ENCODE results near the gene LSM7. TPM values are rescaled to one million over a fixed set of nuclear protein-coding genes. Genes with fewer than 3 reads are reported as not detected.
"Not testable (repeated sequence)": the region's sequence is repeated elsewhere in the genome, so short reads cannot be mapped to it uniquely, and the experiment has no call there.

The LSM7 gene
- total and polyA plus RNA-seq, 7 donors: 51.5 to 427 (median 139) TPM

GRCh38 chr19:2287585-2288337 is 40.6 kb downstream of the LSM7 start:
- intact Hi-C loops (cut with DNase I): no loop called here
- Histone ChIP-seq H3K9me3 (no peaks in the 10 kb centered on the region), H3K36me3 (no peaks in the 10 kb centered on the region), H3K27ac (no peak overlapping the region), H3K4me1 (peaks cover 0 to 29% (median 28%) of the 10 kb centered on the region in 4 donors), H3K4me3 (no peak overlapping the region), H3K27me3 (peaks cover 30 to 50% (median 43%) of the 10 kb centered on the region in 3 donors)
- WGBS, 2 donors: 67 to 71% methylated on average over 13 of the region's 13 CpGs
- no peak for TF ChIP-seq POLR2AphosphoS5 (IDR thresholded peaks at IDR 0.05)
- TF ChIP-seq EP300 (IDR thresholded peaks at IDR 0.05): no peak
- no peak for TF ChIP-seq CTCF (IDR thresholded peaks at IDR 0.05)
- no peak for TF ChIP-seq POLR2A (IDR thresholded peaks at IDR 0.05)
- DNase-seq: no peak

DNA sequence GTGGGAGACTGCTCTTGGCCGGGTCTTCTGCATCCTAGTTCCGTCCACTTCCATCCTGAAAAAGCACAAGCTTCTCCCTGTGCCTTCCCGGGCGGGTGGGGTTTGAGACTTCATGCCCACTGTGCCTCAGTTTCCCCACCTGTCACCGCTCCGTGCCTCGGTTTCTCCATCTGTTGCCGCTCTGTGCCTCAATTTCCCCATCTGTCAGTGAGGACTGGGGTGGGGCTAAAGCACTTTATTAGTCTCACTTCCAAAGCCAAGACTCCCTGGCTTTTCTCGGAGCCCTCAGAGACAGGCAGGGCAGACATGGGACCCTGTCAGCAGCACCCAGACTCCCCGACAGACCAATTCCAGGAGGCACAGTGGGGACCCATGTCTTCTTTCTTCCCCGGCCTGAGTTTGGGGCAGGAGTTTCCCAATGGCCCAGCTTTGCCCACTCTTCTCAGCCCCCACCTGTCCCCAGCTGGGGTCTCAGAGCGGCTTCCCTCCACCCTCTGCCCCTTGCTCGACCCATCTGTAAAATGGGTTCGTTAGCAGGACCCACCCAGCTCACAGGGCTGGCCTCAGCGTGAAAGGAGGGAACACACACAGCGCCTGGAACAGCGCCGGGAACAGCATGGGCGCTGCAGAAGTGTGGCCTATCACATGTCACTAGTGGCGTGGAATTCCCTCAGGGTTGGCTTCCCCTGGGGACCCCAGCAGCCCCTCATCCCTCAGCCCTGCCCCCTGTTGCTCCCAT is 41.8 kb downstream of the LSM7 start:
- Histone ChIP-seq H3K27ac (no peak overlapping the region), H3K4me1 (peaks cover 0 to 36% (median 36%) of the 10 kb centered on the region in 4 donors), H3K4me3 (no peak overlapping the region), H3K27me3 (peaks cover 26 to 38% (median 32%) of the 10 kb centered on the region in 3 donors), H3K9me3 (no peaks in the 10 kb centered on the region), H3K36me3 (no peaks in the 10 kb centered on the region)
- no peak for TF ChIP-seq EP300 (IDR thresholded peaks at IDR 0.05)
- TF ChIP-seq POLR2AphosphoS5 (IDR thresholded peaks at IDR 0.05): no peak
- no peak for TF ChIP-seq POLR2A (IDR thresholded peaks at IDR 0.05)
- TF ChIP-seq CTCF (IDR thresholded peaks at IDR 0.05): no peak
- DNase-seq: no peak
- intact Hi-C loops (cut with DNase I): no loop called here
- 78 to 89% methylated on average over 20 of the region's 20 CpGs for WGBS, 2 donors

- TF ChIP-seq EP300 (IDR thresholded peaks at IDR 0.05): no peak
- TF ChIP-seq POLR2A (IDR thresholded peaks at IDR 0.05): no peak
- no peak for DNase-seq
- WGBS, 2 donors: 88 to 95% methylated on average over 8 of the region's 8 CpGs
- H3K27ac ChIP-seq: no peak overlapping the region
- H3K4me1 ChIP-seq: peaks cover 0 to 15% (median 12%) of the 10 kb centered on the region in 4 donors
- no peaks in the 10 kb centered on the region for H3K9me3 ChIP-seq
- no peak overlapping the region for H3K4me3 ChIP-seq
- H3K36me3 ChIP-seq: no peaks in the 10 kb centered on the region
- peaks cover 0 to 12% (median 6%) of the 10 kb centered on the region in 3 donors for H3K27me3 ChIP-seq
- intact Hi-C loops (cut with DNase I): no loop called here
Measured at GRCh38 chr19:2283835-2284507, 44.4 kb downstream of the LSM7 start.

- Histone ChIP-seq H3K9me3 (no peaks in the 10 kb centered on the region), H3K27ac (no peak overlapping the region), H3K4me3 (peak overlapping the region in 2 of 4 donors; percentile 39), H3K27me3 (peaks cover 0 to 5% (median 0%) of the 10 kb centered on the region in 3 donors), H3K36me3 (no peaks in the 10 kb centered on the region), H3K4me1 (peaks cover 0 to 15% (median 12%) of the 10 kb centered on the region in 4 donors)
- intact Hi-C loops (cut with DNase I): no loop called here
- 54 to 79% methylated on average over 11 of the region's 11 CpGs for WGBS, 2 donors
- no peak for TF ChIP-seq EP300 (IDR thresholded peaks at IDR 0.05)
- no peak for DNase-seq
Measured at GRCh38 chr19:2282862-2283237, 45.5 kb downstream of the LSM7 start.

DNA sequence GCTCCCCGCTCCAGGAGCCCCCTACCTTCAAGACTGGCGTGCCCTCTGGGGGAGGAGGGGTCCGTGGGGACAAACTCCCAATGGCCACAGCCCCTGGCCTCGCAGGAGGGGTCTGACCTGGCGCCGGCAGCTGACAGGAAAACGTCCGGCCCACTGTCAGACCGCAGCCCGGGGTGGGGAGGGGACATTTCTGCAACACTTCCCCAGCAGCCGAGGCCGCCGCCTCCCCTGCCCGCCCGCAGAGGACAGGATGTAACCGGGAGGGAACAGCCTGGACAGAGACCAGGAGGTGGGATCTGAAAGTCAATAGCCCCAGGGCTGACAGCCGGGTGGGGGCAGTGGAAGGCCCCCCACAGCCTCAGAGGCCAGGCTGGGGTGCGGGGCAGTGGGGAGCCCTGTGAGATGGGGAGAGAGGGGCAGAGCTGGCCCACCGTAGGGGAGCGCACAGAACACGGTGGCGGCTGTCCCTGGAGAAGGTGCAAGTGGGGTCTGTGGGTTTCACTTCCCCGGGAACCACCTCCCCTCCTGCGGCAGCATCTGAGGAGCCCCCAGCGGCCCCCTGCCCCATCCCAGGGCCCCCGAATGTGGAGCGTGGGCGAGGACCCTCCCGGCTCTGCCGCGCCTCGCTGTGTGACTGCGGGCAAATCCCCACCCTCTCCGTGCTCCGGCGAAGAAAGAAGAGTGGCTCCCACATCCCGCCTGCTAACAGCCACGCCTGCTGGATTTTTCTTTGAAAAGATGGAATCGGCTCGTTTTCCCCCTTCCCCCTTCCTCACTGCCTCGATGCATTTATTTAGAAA is 46.1 kb downstream of the LSM7 start, which contains the start of gene PEAK3:
Gene PEAK3 (minus strand): TSS at position 114 of the 800 bp plus-strand sequence. CDS start 1,244 bp downstream, outside the sequence.
- intact Hi-C loops (cut with DNase I): no loop called here
- 8 to 10% methylated on average over 41 of the region's 41 CpGs for WGBS, 2 donors
- TF ChIP-seq POLR2AphosphoS5 (IDR thresholded peaks at IDR 0.05) (peak in 3 of 4 donors; percentile 7 to 18 (median 13)), CTCF (IDR thresholded peaks at IDR 0.05) (no peak), EP300 (IDR thresholded peaks at IDR 0.05) (no peak)
- no peaks in the 10 kb centered on the region for H3K36me3 ChIP-seq
- H3K9me3 ChIP-seq: no peaks in the 10 kb centered on the region
- peak within 1 kb of the TSS in 2 of 4 donors; percentile 33 to 40 for H3K27ac ChIP-seq
- H3K4me1 ChIP-seq: peaks cover 0 to 15% (median 12%) of the 10 kb centered on the region in 4 donors
- DNase-seq: peak; percentile 89
- peaks cover 0 to 5% (median 0%) of the 10 kb centered on the region in 3 donors for H3K27me3 ChIP-seq
- H3K4me3 ChIP-seq: peak within 1 kb of the TSS in 3 of 4 donors; percentile 25 to 39 (median 39)

- intact Hi-C loops (cut with DNase I); H3K27me3 ChIP-seq; DNase-seq; H3K9me3 ChIP-seq; H3K36me3 ChIP-seq: not testable (repeated sequence)
- WGBS, 2 donors: 20 to 27% methylated on average over 16 of the region's 16 CpGs
- Histone ChIP-seq H3K4me3 (peak overlapping the region in 3 of 4 donors; percentile 25 to 39 (median 39)), H3K27ac (peak overlapping the region in 2 of 4 donors; percentile 33 to 40), H3K4me1 (peaks cover 0 to 16% (median 13%) of the 10 kb centered on the region in 4 donors)
Measured at GRCh38 chr19:2281265-2282061, 46.9 kb downstream of the LSM7 start.
